ENCODE data around the gene TMEM253.

Gene TMEM253

GRCh38 chr14:21098076-21098891 is 2.6 kb upstream of the TMEM253 start, which contains the start of gene ZNF219:
Gene ZNF219, minus strand, starts transcription at chr14:21098655. Its CDS starts 5,064 bp downstream, at chr14:21093591.
- in situ Hi-C loops (cut with HindIII; ENCODE audit: low sequenced_read_pairs), result no loop called here
- H3K4me3 ChIP-seq (ENCODE audit: low read depth, low read length), result peak within 1 kb of the TSS; percentile 58
- peak; percentile 30 for DNase-seq (ENCODE audit: low read depth, low spot score)
- TF ChIP-seq CTCF (IDR thresholded peaks at IDR 0.05; ENCODE audit: low read depth, low read length), result no peak

- no peak for DNase-seq (ENCODE audit: low read depth, low spot score)
- TF ChIP-seq CTCF (IDR thresholded peaks at IDR 0.05; ENCODE audit: low read depth, low read length), result no peak
- in situ Hi-C loops (cut with HindIII; ENCODE audit: low sequenced_read_pairs), result no loop called here
- peak overlapping the region; percentile 58 for H3K4me3 ChIP-seq (ENCODE audit: low read depth, low read length)
Measured at GRCh38 chr14:21098892-21099595, 1.8 kb upstream of the TMEM253 start.

DNA sequence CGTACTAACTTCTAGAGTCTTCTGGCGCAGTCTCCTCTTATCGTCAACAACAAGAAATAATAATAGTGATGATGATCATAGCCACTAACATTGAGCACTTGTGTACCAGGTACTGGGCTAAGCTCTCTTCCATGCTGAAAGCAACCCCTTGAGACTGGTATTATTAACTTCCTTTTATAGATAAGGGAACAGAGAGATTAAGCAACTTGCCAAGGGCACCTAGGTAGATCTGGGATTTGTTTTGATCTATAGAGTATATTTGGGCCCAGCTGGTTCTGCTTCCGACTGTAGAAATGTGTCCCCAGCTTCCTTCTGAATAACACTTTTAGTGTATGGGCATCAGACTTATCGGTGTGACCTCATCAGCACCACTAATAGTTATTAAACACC is 1.3 kb upstream of the TMEM253 start:
- no peak for DNase-seq (ENCODE audit: low read depth, low spot score)
- in situ Hi-C loops (cut with HindIII; ENCODE audit: low sequenced_read_pairs), result no loop called here
- H3K4me3 ChIP-seq (ENCODE audit: low read depth, low read length), result no peak overlapping the region
- no peak for TF ChIP-seq CTCF (IDR thresholded peaks at IDR 0.05; ENCODE audit: low read depth, low read length)

- H3K4me3 ChIP-seq (ENCODE audit: low read depth, low read length), result no peak overlapping the region
- in situ Hi-C loops (cut with HindIII; ENCODE audit: low sequenced_read_pairs), result no loop called here
- TF ChIP-seq CTCF (IDR thresholded peaks at IDR 0.05; ENCODE audit: low read depth, low read length), result no peak
- DNase-seq (ENCODE audit: low read depth, low spot score), result no peak
Measured at GRCh38 chr14:21101802-21102413, 1.0 kb downstream of the TMEM253 start.

DNA sequence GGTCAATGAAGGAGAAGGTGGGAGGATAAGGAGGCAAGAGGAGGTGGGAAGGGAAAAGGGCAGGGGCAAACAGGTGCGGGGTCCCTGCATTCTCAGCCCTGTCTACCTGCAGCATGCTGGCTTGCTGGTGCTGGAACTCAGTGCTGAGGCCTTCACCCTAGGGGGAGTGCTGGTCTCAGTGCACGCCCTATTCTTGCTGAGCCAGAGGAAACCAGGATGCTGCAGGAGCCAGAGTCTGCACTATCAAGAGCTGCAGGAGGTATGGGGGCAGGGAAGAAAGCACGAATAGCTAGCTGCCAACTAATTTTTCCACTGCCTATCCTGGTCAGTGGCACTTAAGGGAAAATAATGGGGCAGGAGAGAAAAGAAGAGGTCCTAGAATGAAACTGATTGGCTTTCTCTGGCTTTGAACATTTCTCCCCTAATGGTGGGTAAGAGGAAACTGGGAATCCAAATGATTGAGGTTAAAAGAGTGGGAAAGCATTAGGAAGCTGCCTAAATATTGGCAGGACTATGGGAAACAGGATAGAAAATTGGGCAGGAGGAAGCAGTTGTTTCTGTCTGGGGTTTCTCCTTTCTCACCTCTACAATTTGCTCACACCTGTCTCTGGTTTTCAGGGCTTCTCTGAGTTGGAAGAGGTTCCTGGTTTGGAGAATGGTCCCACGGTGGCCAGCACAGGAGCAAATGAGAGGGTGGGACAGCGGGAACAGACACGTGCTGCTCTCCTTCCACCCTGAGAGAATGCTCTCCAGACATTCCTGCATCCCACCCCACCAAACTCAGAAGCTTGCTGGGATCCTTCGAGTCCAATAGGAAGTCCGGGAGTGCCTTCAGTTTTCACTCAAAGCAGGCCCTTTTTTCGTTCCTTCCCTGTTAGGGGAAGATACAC is 1.9 kb downstream of the TMEM253 start:
- DNase-seq (ENCODE audit: low read depth, low spot score), result no peak
- TF ChIP-seq CTCF (IDR thresholded peaks at IDR 0.05; ENCODE audit: low read depth, low read length), result no peak
- peak overlapping the region; percentile 80 for H3K4me3 ChIP-seq (ENCODE audit: low read depth, low read length)
- in situ Hi-C loops (cut with HindIII; ENCODE audit: low sequenced_read_pairs), result no loop called here

DNA sequence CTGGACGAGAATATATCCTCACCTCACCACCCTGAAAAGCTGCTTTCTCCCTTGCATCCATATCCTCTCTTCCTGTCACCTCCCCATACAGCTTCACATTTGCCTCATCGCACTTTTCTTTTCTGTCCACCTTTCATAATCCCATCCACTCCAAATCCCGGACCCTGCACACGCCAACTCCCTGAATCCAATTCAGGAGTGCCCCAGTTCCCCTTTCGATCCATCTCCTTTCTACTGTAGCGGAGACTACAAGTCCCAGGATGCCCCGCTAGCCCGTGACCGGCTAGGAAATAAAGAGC is 2.5 kb downstream of the TMEM253 start:
- in situ Hi-C loops (cut with HindIII; ENCODE audit: low sequenced_read_pairs), result no loop called here
- no peak for TF ChIP-seq CTCF (IDR thresholded peaks at IDR 0.05; ENCODE audit: low read depth, low read length)
- H3K4me3 ChIP-seq (ENCODE audit: low read depth, low read length), result peak overlapping the region; percentile 80
- no peak for DNase-seq (ENCODE audit: low read depth, low spot score)

All from astrocyte of the spinal cord (primary cell).